Retinal pigment epithelial cell (primary cell): Measurements from ENCODE around the gene DMGDH.

Experiments used
- DNase-seq: peaks from one replicate; pipeline ENCODE4 v3.0.0-alpha.2; 2010; ENCODE audit warnings: low read depth
- H3K4me3 ChIP-seq: 2 replicates; pipeline ENCODE4 v1.5.1; 2011; ENCODE audit warnings: mild to moderate bottlenecking, low read length, control low read depth, moderate library complexity
- CTCF ChIP-seq: conservative IDR thresholded peaks from 2 replicates; pipeline ENCODE4 v1.5.1; 2011; ENCODE audit warnings: low read depth, low read length, control low read depth, inconsistent platforms

The DMGDH gene

GRCh38 chr5:78968781-78969180 lies 100.7 kb downstream of the DMGDH start:
- DNase-seq = no peak
- H3K4me3 ChIP-seq = no peak overlapping the region
- no peak for TF ChIP-seq CTCF

DNA sequence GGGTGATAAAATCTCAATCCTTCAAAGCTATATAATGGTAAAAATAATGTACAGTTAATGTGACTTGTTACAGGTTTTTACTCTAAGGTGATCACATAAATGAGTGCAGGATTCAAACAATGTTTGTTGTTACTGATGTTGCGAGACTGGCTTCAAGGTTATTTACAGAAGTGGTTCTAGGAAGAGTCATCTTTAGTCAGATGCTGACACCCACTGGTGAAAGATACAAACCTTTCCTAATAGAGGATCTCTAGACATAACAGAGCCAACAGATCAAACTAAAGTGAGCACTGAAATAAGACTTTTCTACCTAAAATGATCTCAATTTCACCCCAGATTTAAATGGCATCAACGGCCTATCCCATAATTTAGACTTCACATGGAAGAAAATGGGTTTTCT lies 104.6 kb downstream of the DMGDH start:
- no peak for DNase-seq
- H3K4me3 ChIP-seq = no peak overlapping the region
- peak; percentile 33 for TF ChIP-seq CTCF

GRCh38 chr5:78961743-78962142 lies 107.7 kb downstream of the DMGDH start:
- TF ChIP-seq CTCF = no peak

DNA sequence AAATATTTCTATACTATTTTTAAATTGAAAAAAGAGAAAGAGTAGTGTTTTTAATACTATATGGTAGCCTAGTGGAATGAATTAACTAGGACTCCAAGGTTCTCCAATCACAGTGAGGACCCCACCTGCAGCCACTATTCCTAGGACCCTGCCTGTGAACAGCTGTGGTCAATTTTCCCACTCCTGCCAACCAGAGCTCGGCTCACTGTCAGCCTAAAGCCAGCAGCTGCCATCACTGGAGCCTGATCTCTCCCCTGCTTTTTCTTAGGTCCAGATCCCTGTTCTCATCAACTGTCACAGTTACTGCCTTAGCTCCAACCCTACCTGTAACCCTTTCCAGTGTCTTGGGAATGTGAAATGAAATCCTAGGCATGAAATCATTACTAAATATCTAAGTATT lies 109.7 kb downstream of the DMGDH start:
- no peak for DNase-seq
- no peak overlapping the region for H3K4me3 ChIP-seq
- no peak for TF ChIP-seq CTCF

More at GRCh38 chr5:78961743-78962142, 107.7 kb downstream of the DMGDH start:
- no peak overlapping the region for H3K4me3 ChIP-seq
- DNase-seq = no peak

- no peak for TF ChIP-seq CTCF
- DNase-seq = no peak
- H3K4me3 ChIP-seq = no peak overlapping the region
These were observed 110.6 kb downstream of the DMGDH start for GRCh38 chr5:78958672-78959445.

- TF ChIP-seq CTCF = no peak
- H3K4me3 ChIP-seq = no peak overlapping the region
- DNase-seq = peak; percentile 70
These were observed 112.6 kb downstream of the DMGDH start for GRCh38 chr5:78956901-78957300.

DNA sequence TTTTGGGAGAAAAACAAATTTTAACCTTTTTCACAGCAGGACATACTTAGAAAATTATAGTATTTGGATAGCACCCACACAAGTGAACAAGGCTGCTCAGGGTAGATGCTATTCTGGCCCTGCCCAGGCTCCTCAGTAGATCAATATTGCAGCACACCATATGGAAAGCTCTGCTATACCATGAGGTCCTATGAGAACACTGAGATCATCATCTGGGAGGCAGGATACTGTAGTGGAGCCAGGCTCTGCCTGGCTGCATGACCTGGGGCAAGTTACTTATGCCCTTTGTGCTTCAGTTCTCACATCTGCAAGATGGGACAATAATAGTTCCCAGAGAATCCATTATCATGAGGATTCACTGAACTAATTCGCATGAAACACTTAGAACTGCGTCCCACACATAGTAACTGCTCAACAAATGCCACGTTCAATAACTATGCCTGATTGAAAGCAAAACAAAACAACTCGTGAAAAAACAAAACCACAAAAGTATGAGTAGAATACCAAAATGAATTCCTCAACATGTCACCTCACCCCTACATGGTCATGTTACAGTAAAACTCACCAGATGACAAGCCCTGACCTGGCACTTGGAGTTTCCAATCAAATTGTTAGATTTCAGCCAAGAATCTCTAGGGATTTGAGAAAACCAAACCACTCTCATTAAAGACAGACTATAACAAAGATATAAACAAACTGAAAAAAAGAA lies 116.2 kb downstream of the DMGDH start:
- no peak for DNase-seq
- TF ChIP-seq CTCF = no peak
- no peak overlapping the region for H3K4me3 ChIP-seq
